ENCODE measurements around the gene LAMA4.

LAMA4 gene

DNA sequence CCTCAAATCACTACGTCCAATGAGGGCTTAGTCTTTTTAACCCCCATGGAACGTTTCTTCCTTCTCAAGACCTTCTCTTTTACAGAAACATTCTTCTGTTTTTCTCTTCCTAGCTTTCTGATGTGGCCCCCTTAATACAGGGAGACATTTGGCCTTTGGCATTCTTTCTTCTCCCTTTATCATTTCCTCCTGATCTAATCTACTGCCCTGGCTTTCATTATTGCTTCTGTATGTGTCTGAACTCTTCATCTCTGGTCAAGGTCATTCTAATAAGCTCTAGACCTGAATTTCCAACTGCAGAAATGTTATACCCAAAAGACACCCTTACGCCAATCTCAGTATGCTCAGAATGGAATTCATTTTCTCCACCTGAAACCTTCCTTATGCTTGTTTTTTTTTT is 18.4 kb upstream of the LAMA4 start:
- no peak for DNase-seq (ENCODE audit: low read depth in 3 of 3)

- DNase-seq (ENCODE audit: low read depth in 3 of 3) = no peak
Observed at GRCh38 chr6:112270756-112271155, 16.4 kb upstream of the LAMA4 start.

GRCh38 chr6:112269979-112270566 is 15.7 kb upstream of the LAMA4 start:
- no peak for DNase-seq (ENCODE audit: low read depth in 3 of 3)

- no peak for DNase-seq (ENCODE audit: low read depth in 3 of 3)
Observed at GRCh38 chr6:112269114-112269513, 14.7 kb upstream of the LAMA4 start.

DNA sequence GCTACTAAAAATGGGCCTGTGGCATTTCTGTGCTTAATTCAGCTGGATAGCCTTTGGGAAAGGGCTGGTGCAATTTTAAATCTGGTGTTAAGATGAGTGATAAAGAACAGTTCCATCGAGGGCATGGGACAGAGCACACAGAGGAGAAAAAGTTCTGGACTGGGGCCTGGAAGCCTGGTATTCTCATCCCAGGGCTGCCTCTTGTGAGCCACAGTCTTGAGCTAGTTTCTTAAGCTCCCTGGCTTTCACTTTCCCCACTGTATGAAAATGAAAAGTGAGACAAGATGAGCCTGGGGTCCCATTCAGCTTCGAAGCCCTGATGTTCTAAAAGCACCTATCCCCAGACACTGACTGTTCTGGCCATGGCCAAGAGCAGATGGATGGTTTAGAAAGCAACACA is 14.3 kb upstream of the LAMA4 start:
- no peak for DNase-seq (ENCODE audit: low read depth in 3 of 3)

- DNase-seq (ENCODE audit: low read depth in 3 of 3) = no peak
Observed at GRCh38 chr6:112268019-112268418, 13.7 kb upstream of the LAMA4 start.

- no peak for DNase-seq (ENCODE audit: low read depth in 3 of 3)
Observed at GRCh38 chr6:112266331-112266730, 12.0 kb upstream of the LAMA4 start.

- no peak for DNase-seq (ENCODE audit: low read depth in 3 of 3)
Observed at GRCh38 chr6:112259337-112259675, 4.9 kb upstream of the LAMA4 start.

DNA sequence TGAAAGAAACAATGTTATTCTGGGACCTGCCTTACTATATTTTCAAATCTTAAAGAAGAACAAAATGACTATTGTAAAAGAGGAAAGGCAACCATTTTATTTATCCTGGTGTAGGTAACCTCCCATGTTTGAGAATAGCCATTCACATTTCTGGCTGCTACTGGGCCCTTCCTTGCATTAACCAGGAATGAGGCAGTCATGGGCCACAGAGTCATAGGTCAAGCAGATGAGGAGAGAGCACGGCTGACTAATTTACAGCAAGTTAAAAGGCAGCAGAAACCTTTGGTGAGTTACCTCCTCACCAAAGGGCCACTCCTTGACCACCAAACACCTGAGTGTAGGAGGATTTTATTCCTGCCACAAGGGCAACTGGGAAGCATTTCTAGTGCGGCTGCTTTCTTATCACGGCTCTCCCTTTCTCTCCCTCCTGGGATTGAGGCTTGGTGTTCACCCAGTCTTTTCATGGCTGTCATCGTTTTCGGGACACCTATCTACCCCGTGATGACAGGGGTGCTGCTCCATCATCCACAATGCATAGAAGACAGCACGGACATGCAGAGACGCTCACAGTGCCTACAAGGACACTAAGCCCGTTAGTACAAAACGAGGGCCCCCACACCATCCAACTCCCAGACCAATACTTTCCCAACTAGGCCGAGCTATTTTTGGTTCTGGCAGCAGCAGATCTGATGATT is 4.4 kb upstream of the LAMA4 start:
- no peak for DNase-seq (ENCODE audit: low read depth in 3 of 3)

DNA sequence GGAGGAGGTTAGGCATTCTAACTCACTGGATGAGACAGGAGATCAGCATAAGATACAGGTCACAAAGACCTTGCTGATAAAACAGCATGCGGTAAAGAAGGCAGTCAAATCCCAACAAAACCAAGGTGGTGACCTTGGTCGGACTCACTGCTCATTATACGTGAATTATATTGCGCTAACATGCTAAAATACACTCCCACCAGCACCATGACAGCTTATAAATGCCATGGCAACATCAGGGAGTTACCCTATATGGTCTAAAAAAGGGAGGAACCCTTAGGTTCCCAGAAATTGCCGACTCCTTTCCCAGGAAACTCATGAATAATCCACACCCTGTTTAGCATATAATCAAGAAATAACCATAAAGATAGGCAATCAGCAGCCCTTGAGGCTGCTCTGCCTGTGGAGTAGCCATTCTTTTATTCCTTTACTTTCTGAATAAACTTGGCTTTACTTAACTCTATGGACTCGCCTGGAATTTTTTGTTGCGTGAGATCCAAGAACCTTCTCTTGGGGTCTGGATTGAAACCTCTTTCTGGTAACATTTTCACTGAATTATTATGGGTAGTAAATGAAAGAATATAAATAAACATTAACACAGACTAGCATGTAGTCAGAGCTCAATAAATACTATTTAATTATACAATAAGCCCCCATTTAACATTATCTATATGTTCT is 3.0 kb upstream of the LAMA4 start:
- DNase-seq (ENCODE audit: low read depth in 3 of 3) = no peak

DNA sequence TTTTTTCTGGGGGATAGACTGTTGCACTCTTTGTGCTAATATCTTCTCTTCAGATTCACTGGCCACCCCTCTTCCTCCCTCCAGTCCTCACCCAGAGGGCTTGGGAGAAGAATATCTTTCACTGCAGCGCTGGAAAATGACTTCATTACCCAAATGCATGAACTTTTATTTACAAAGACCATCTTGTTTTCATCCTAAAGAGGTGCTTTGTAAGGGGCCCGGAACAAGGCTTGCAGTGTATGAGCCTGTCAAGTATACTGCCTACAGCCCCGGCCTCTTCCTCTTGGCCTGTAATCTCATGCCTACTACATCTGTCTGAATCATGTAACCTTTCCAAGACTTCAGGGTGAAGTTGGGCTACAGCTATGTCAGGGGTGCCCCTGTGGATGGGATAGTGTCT is 554 bp upstream of the LAMA4 start:
- no peak for DNase-seq (ENCODE audit: low read depth in 3 of 3)

GRCh38 chr6:112253498-112253840 is 898 bp downstream of the LAMA4 start:
- DNase-seq (ENCODE audit: low read depth in 3 of 3) = no peak

- no peak for DNase-seq (ENCODE audit: low read depth in 3 of 3)
Observed at GRCh38 chr6:112252571-112253497, 1.5 kb downstream of the LAMA4 start.

DNA sequence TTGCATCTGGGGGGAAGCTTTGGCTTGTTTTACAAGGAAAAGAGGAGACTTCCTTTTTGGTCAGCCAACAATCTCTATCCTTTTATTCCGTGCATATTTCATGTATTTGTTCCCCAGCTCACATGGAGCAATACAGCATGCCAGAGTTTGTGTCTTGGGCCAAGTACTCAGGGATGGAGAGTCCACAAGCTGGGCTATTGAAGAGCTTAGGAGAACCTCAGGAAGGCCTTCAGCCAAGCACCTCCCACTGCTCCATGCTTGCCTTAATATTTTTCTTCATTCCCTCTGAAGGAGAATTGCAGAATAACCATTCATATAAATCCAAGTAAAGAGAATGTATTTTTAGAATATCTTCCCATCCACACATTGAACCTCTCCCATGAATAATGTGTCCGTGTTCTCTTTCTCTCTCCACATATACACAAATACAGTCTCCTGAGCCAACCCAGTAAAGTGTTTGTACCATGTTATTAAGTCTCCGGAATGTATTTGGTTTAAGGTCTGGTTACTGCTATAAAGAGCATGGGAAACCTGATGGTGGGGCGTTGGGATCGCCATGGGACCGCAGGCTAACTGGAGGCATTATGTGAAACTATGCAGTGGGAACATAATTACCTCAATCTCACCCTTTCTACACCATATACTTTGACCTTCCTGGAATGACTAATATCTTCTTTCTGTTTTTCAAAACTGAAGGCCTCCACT is 3.0 kb downstream of the LAMA4 start:
- DNase-seq (ENCODE audit: low read depth in 3 of 3) = no peak

DNA sequence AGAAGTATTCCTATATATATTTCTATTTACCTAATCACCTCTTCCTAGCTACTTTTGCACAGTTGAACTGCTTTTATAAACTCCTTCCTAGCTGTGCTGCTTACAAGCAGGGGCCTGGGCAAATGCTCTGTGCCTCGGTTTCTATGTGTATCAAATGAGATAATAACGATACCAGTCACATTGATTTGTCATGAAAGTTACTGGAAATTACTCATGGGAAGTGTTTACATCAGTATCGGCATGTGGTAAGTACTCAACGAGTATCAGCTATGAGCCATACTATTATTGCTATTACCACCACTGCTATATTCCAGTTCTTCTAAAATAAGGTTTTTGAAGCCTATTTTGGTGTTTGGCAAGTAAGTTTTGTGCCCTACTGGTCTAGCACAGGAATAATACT is 4.9 kb downstream of the LAMA4 start:
- DNase-seq (ENCODE audit: low read depth in 3 of 3) = no peak

DNA sequence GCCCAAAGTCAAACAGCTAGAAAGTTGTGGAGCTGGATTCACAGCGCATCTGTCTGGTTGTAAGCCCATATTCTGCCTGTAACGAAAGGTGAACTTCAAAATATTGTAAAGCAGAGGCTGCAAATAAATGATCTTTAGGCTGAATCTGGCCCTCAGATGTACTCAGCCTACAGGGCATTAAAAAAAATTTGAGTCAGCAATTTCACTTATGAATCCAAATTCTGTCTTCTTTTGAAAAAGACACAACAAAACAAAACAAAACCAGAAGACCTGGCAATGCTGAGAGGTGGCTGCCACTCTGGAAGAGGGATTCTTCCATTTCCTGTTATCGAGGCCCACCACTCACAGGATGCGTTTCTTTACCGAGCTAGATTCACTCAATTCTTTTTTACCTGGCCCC is 7.1 kb downstream of the LAMA4 start:
- no peak for DNase-seq (ENCODE audit: low read depth in 3 of 3)

GRCh38 chr6:112245511-112246203 is 8.7 kb downstream of the LAMA4 start:
- DNase-seq (ENCODE audit: low read depth in 3 of 3) = no peak

DNA sequence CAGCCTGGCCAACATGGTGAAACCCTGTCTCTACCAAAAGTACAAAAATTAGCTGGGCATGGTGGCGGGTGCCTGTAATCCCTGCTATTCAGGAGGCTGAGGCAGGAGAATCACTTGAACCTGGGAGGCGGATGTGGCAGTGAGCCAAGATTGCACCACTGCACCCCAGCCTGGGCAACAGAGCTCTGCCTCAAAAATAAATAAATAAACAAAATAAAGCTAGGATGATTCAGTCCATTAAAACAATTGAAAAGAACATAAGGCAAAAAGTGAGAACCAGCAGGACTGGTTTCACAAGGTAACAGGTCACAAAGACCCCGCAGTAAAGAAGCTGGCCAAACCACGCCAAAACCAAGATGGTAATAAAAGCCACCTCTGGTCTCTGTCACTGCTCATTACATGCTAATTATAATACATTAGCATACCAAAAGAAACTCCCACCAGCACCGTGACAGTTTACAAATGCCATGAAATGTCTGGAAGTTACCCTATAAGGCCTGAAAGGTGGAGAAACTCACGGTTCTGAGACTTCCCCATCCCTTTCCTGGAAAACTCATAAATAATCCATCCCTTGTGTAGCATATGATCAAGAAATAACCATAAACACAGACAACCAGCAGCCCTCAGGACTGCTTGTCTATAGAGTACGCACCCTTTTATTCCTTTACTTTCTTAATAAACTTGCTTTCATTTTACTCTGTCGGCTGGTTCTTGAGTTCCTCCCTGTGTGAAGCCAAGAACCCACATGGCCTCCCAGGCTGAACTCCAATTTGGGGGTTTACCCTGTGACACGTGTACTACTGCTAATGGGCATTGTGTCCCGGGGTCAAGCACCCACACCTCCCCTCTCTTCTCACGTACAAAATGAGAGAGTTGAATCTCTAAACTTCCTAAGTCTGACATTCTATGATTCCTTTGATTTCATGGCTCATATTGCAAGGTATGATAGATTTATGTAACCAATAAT is 10.2 kb downstream of the LAMA4 start:
- no peak for DNase-seq (ENCODE audit: low read depth in 3 of 3)

DNA sequence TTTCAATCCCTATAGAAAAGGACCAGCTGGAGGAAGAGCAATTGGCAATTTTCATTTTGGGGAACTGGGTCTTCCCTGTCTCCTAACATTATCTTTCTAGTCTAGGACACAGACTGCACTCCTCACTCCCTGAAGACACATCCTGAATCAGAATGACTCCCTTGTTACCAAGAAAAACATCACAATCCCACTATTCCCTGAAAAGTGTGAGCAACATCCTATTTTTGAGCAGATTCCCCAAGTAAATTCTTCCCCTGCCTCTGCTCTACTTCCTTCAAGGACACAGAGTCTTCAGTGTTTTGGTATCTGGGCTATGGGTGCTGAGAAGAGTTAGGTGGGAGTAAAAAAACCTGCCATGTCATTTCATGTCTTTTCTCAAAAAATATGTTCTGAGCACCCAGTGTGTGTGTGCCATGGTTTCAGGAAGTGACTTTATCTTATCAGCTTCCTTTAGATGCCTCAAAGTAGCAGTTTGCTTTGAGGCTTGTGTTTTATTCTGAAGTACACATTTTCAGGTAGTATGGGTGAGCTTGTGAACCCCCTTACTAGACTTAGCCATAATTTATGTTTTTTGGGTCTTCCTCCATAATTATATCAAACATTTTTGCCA is 12.4 kb downstream of the LAMA4 start:
- DNase-seq (ENCODE audit: low read depth in 3 of 3) = no peak

DNA sequence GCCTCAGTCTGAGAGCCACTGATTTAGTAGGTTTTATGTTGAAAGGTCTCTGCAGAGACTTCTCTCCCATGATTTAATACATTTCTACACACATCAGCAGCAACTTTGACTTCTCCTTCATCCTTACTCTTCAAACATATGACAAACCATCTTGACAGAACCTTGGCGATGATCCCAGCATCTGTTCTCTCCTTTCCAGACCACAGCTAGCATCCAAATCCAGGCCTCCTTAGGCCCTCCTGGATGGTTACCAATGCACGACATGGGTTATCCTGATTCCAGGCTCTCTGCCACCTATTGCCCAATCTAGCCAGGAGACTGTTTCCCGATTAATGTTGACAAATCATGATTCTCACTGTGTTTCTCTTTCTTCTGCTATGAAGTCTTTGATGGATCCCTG is 16.8 kb downstream of the LAMA4 start:
- DNase-seq (ENCODE audit: low read depth in 3 of 3) = no peak
